ENCODE results near the gene IPO4. TPM values are rescaled to one million over a fixed set of nuclear protein-coding genes. Genes with fewer than 3 reads are reported as not detected.

Gene IPO4
- total and polyA plus RNA-seq, 12 donors: 19.1 to 84.9 (median 42.8) TPM

- Histone ChIP-seq H3K4me1 (replicated peaks in 1 of 2) (peaks cover 24 to 39% of the 10 kb centered on the region in 2 donors), H3K27ac (peak overlapping the region in 3 of 5 donors; percentile 72 to 89 (median 77)), H3K9me3 (replicated peaks in 1 of 3) (no peaks in the 10 kb centered on the region), H3K4me3 (no peak overlapping the region), H3K27me3 (no peaks in the 10 kb centered on the region), H3K36me3 (replicated peaks in 1 of 2) (no peaks in the 10 kb centered on the region)
- TF ChIP-seq CTCF (IDR thresholded peaks at IDR 0.05): no peak
- no peak for TF ChIP-seq POLR2A (IDR thresholded peaks at IDR 0.05)
- WGBS, 4 donors: 63 to 71% (median 66%) methylated on average over 7 to 24 of the region's 24 CpGs
- intact Hi-C loops (cut with DNase I): no loop called here
- no peak for DNase-seq
Observed at GRCh38 chr14:24132061-24132685, 56.4 kb downstream of the IPO4 start.

GRCh38 chr14:24131549-24131966 is 57.1 kb downstream of the IPO4 start:
- Histone ChIP-seq H3K4me3 (no peak overlapping the region), H3K36me3 (replicated peaks in 1 of 2) (no peaks in the 10 kb centered on the region), H3K4me1 (replicated peaks in 1 of 2) (peaks cover 18 to 33% of the 10 kb centered on the region in 2 donors), H3K27me3 (no peaks in the 10 kb centered on the region), H3K27ac (peak overlapping the region; percentile 9 to 89 (median 72)), H3K9me3 (replicated peaks in 1 of 3) (no peaks in the 10 kb centered on the region)
- 36 to 51% (median 43%) methylated on average over 3 to 15 of the region's 15 CpGs for WGBS, 4 donors
- DNase-seq: peak in 2 of 7 donors; percentile 51
- TF ChIP-seq CTCF (IDR thresholded peaks at IDR 0.05): no peak
- no peak for TF ChIP-seq POLR2A (IDR thresholded peaks at IDR 0.05)
- intact Hi-C loops (cut with DNase I): no loop called here

- peak overlapping the region; percentile 9 to 89 (median 72) for H3K27ac ChIP-seq
Observed at GRCh38 chr14:24130717-24131548, 57.7 kb downstream of the IPO4 start.

More at GRCh38 chr14:24130717-24131548, 57.7 kb downstream of the IPO4 start:
- Histone ChIP-seq H3K9me3 (replicated peaks in 1 of 3) (no peaks in the 10 kb centered on the region), H3K4me1 (replicated peaks in 1 of 2) (peaks cover 18 to 31% of the 10 kb centered on the region in 2 donors), H3K36me3 (replicated peaks in 1 of 2) (no peaks in the 10 kb centered on the region), H3K4me3 (no peak overlapping the region), H3K27me3 (no peaks in the 10 kb centered on the region)
- peak; percentile 61 to 91 (median 88) for DNase-seq
- WGBS, 4 donors: 26 to 50% (median 36%) methylated on average over 4 to 7 of the region's 7 CpGs
- TF ChIP-seq POLR2A (IDR thresholded peaks at IDR 0.05): peak in 1 of 2 donors; percentile 36
- no peak for TF ChIP-seq CTCF (IDR thresholded peaks at IDR 0.05)
- intact Hi-C loops (cut with DNase I): no loop called here
